K562 (cell line): ENCODE data around the gene GFOD2. TPM values are rescaled to one million over a fixed set of nuclear protein-coding genes. Genes with fewer than 3 reads are reported as not detected.

Experiments
- BRCA1 ChIP-seq, 2 experiments: fragments of 450-650 bp in 1 of 2; sonication (generic) in 1 of 2; formaldehyde crosslinking in 1 of 2; IDR thresholded peaks; 2 replicates each; pipeline versions ENCODE4 v1.5.0 to v1.6.1; 2017 to 2020; ENCODE audit warnings: mild to moderate bottlenecking in 1 of 2, missing genetic modification reagents in 1 of 2
- CREBBP ChIP-seq: IDR thresholded peaks from one replicate; pipeline ENCODE4 v1.6.1; 2012; ENCODE audit warnings: low read depth, mild to moderate bottlenecking, control low read depth, inconsistent platforms, low read length
- ESRRB ChIP-seq: fragments of 250-450 bp; sonication (Bioruptor Pico); IDR thresholded peaks from 2 replicates; pipeline ENCODE4 v1.5.0; 2020; ENCODE audit warnings: mild to moderate bottlenecking, moderate library complexity, borderline replicate concordance
- ETS2 ChIP-seq: IDR thresholded peaks from 2 replicates; pipeline ENCODE4 v1.6.1; 2016; ENCODE audit warnings: borderline replicate concordance, missing genetic modification characterization, mild to moderate bottlenecking, moderate library complexity, missing compliant biosample characterization; ENCODE audit not compliant: poor library complexity, severe bottlenecking
- HDAC1 ChIP-seq, 2 experiments: fragments of 450-650 bp; IDR thresholded peaks; 2 replicates each; pipeline ENCODE4 v1.6.1; 2016 to 2017; ENCODE audit warnings: inconsistent platforms in 1 of 2, mild to moderate bottlenecking in 1 of 2, moderate library complexity in 1 of 2
- KDM5B ChIP-seq: fragments of 200-600 bp; sonication (generic); IDR thresholded peaks from 2 replicates; pipeline ENCODE4 v1.6.1; 2012; ENCODE audit warnings: low read depth, mild to moderate bottlenecking, moderate library complexity, low read length, control low read depth, inconsistent platforms; ENCODE audit not compliant: insufficient replicate concordance
- KLF1 ChIP-seq: fragments of 450-650 bp; IDR thresholded peaks from 2 replicates; pipeline ENCODE4 v1.6.1; 2016; ENCODE audit warnings: missing genetic modification characterization, missing compliant biosample characterization
- MAFG ChIP-seq: fragments of 450-650 bp; conservative IDR thresholded peaks from 2 replicates; pipeline ENCODE4 v1.6.1; 2016; ENCODE audit warnings: missing genetic modification characterization, missing compliant biosample characterization
- PHTF2 ChIP-seq: fragments of 250-450 bp; sonication (Bioruptor Pico); IDR thresholded peaks from 2 replicates; pipeline ENCODE4 v1.5.0; 2021; ENCODE audit warnings: mild to moderate bottlenecking
- RBM17 ChIP-seq: fragments of 200-400 bp; formaldehyde crosslinking; IDR thresholded peaks from 2 replicates; pipeline ENCODE4 v1.6.1; 2017; ENCODE audit warnings: low read depth, mild to moderate bottlenecking, low read length, borderline replicate concordance
- RFX7 ChIP-seq: fragments of 250-450 bp; sonication (Bioruptor Pico); IDR thresholded peaks from 2 replicates; pipeline ENCODE4 v1.5.1; 2021; ENCODE audit warnings: mild to moderate bottlenecking
- SMARCC2 ChIP-seq: fragments of 450-650 bp; IDR thresholded peaks from 2 replicates; pipeline ENCODE4 v1.6.1; 2017; ENCODE audit warnings: antibody characterized with exemption, moderate library complexity, mild to moderate bottlenecking, low read depth
- SP2 ChIP-seq: IDR thresholded peaks from 2 replicates; pipeline ENCODE4 v1.6.1; 2011; ENCODE audit warnings: mild to moderate bottlenecking, low read depth, low read length, moderate library complexity; ENCODE audit not compliant: poor library complexity, severe bottlenecking; ENCODE audit errors: extremely low read depth
- SPI1 ChIP-seq: IDR thresholded peaks from 2 replicates; pipeline ENCODE4 v1.6.1; 2011; ENCODE audit warnings: low read depth, low read length, control low read depth, borderline replicate concordance
- TGIF2 ChIP-seq: sonication (generic); formaldehyde crosslinking; IDR thresholded peaks from 2 replicates; pipeline ENCODE4 v1.8.1; 2022; ENCODE audit warnings: mild to moderate bottlenecking, missing genetic modification reagents, moderate library complexity
- ZNF175 ChIP-seq: fragments of 200-800 bp; sonication (Bioruptor generic); IDR thresholded peaks from 2 replicates; pipeline ENCODE4 v1.6.1; 2016; ENCODE audit warnings: low read depth, mild to moderate bottlenecking, missing genetic modification characterization, missing compliant biosample characterization
- ZNF224 ChIP-seq: sonication (generic); formaldehyde crosslinking; IDR thresholded peaks from 2 replicates; pipeline ENCODE4 v1.8.0; 2022; ENCODE audit warnings: mild to moderate bottlenecking, missing genetic modification reagents
- polyA plus RNA-seq, 8 experiments: library from polyadenylated mRNA; depleted of rRNA in 4 of 8; stranded (reverse) in 5 of 8; unstranded in 3 of 8; fragments of >200 nt; fragmentation: Nextera tagmentation in 2 of 8; fragmentation: Illumina TruSeq in 1 of 8; extraction: Ambion mirVana in 2 of 8; extraction: Trizol in 1 of 8; gene quantifications; 2 replicates each; pipeline versions ENCODE4 v1.2.1 to v1.2.3, GENCODE V29; 2011 to 2014; ENCODE audit warnings: inconsistent platforms in 1 of 8, missing spikeins in 1 of 8
- total RNA-seq, 7 experiments: library from RNA; depleted of rRNA in 6 of 7; stranded (reverse); fragments of >200 nt in 6 of 7; fragmentation: Illumina TruSeq in 2 of 7; extraction: Trizol in 2 of 7; gene quantifications; 2 replicates each; pipeline versions ENCODE4 v1.2.1 to v1.2.3, GENCODE V29; 2011 to 2021; ENCODE audit warnings: low replicate concordance in 1 of 7
- TF ChIP-seq, protein P1 (sequence below): fragments of 150-350 bp; conservative IDR thresholded peaks from 2 replicates; pipeline ENCODE4 v1.6.1; 2014; ENCODE audit warnings: low read length
- TF ChIP-seq, protein P2 (sequence below): IDR thresholded peaks from 2 replicates; pipeline ENCODE4 v1.6.1; 2014; ENCODE audit warnings: antibody characterized with exemption
- TF ChIP-seq, protein P3 (sequence below): fragments of 200-400 bp; formaldehyde crosslinking; IDR thresholded peaks from 2 replicates; pipeline ENCODE4 v1.6.1; 2017; ENCODE audit warnings: mild to moderate bottlenecking, low read depth, low read length, moderate library complexity

Gene GFOD2
- total and polyA plus RNA-seq, 9 of the 15 experiments (the other 6 are each of a cell fraction or from before 2014, with no cell fraction given) = 1.9 to 15.8 (median 11.1) TPM

DNA sequence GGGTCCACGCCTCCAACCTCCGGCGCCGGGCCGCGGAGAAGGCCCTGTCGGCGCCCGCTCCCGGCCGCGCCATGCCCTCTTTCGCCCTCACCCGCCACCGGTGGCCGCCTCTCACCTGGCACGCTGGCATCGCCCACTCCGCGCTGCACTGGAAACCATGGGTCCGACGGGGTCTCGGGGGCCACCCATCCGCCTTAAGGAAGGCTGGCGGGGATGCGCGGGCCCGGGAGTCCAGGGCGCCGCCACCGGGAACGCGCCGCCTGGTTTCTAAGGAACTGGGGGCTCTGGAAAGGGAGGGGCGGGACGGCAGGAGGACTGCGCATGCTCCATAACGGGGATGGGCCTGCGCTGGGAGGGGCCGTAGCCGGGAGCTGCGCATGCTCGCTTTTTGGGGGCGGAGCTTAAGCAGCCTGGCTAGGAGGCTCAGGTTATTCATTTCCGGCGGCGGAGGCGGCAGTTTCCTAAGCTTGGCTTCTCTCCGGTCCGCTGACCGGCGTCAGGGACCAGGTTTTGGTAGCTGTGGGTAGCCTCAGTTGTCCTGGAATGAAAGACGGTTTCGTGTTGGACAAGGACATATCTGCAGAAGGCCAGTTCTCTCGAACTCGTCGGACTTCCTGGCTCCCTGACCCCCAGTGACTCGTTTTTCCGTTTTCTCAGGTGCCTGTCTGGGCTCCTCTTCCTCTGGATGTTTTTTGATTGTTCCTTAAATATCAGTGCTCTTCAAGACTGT, at the start of gene GFOD2 (continued):
- TF ChIP-seq SMARCC2 (peak; percentile 33; the same call in 1 of the 2 replicates), HDAC1 (IDR thresholded peaks at IDR 0.05) (peak in 1 of 2 experiments; percentile 86; a peak in 2 of 4 replicates), MAFG (no peak), KLF1 (tag) (peak; percentile 71; the same call in 1 of the 2 replicates), RBM17 (no peak), KDM5B (peak; percentile 94), ZNF175 (no peak), RFX7 (CRISPR knock-in tag) (no peak), CREBBP (no peak), PHTF2 (no peak), ESRRB (CRISPR knock-in tag) (no peak), BRCA1 (IDR thresholded peaks at IDR 0.05) (no peak), BRCA1 (CRISPR knock-in tag; IDR thresholded peaks at IDR 0.05) (no peak), TGIF2 (CRISPR knock-in tag) (no peak), ZNF224 (CRISPR knock-in tag) (no peak), SPI1 (peak; percentile 43; the same call in 1 of the 2 replicates), SP2 (no peak), ETS2 (tag) (no peak)
- TF ChIP-seq, protein P1, sequence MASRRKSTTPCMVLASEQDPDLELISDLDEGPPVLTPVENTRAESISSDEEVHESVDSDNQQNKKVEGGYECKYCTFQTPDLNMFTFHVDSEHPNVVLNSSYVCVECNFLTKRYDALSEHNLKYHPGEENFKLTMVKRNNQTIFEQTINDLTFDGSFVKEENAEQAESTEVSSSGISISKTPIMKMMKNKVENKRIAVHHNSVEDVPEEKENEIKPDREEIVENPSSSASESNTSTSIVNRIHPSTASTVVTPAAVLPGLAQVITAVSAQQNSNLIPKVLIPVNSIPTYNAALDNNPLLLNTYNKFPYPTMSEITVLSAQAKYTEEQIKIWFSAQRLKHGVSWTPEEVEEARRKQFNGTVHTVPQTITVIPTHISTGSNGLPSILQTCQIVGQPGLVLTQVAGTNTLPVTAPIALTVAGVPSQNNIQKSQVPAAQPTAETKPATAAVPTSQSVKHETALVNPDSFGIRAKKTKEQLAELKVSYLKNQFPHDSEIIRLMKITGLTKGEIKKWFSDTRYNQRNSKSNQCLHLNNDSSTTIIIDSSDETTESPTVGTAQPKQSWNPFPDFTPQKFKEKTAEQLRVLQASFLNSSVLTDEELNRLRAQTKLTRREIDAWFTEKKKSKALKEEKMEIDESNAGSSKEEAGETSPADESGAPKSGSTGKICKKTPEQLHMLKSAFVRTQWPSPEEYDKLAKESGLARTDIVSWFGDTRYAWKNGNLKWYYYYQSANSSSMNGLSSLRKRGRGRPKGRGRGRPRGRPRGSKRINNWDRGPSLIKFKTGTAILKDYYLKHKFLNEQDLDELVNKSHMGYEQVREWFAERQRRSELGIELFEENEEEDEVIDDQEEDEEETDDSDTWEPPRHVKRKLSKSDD = no peak
- TF ChIP-seq, protein P2, sequence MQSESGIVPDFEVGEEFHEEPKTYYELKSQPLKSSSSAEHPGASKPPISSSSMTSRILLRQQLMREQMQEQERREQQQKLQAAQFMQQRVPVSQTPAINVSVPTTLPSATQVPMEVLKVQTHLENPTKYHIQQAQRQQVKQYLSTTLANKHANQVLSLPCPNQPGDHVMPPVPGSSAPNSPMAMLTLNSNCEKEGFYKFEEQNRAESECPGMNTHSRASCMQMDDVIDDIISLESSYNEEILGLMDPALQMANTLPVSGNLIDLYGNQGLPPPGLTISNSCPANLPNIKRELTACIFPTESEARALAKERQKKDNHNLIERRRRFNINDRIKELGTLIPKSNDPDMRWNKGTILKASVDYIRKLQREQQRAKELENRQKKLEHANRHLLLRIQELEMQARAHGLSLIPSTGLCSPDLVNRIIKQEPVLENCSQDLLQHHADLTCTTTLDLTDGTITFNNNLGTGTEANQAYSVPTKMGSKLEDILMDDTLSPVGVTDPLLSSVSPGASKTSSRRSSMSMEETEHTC = no peak
- TF ChIP-seq, protein P3, sequence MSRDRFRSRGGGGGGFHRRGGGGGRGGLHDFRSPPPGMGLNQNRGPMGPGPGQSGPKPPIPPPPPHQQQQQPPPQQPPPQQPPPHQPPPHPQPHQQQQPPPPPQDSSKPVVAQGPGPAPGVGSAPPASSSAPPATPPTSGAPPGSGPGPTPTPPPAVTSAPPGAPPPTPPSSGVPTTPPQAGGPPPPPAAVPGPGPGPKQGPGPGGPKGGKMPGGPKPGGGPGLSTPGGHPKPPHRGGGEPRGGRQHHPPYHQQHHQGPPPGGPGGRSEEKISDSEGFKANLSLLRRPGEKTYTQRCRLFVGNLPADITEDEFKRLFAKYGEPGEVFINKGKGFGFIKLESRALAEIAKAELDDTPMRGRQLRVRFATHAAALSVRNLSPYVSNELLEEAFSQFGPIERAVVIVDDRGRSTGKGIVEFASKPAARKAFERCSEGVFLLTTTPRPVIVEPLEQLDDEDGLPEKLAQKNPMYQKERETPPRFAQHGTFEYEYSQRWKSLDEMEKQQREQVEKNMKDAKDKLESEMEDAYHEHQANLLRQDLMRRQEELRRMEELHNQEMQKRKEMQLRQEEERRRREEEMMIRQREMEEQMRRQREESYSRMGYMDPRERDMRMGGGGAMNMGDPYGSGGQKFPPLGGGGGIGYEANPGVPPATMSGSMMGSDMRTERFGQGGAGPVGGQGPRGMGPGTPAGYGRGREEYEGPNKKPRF = no peak
